HL-60/S4 (cell line): ENCODE measurements around the gene MED16.
"Not testable (repeated sequence)": the region's sequence is repeated elsewhere in the genome, so short reads cannot be mapped to it uniquely, and the experiment has no call there.

Experiments used
- in situ Hi-C: fragments of 300-500 bp; cut with MboI; formaldehyde crosslinking; loops from 2 replicates; pipeline ENCODE4 v1.14.3; 2022; ENCODE audit warnings: low sequenced_read_pairs

The MED16 gene

GRCh38 chr19:892243-892893, 619 bp downstream of the MED16 start:
- in situ Hi-C loops, result no loop called here

DNA sequence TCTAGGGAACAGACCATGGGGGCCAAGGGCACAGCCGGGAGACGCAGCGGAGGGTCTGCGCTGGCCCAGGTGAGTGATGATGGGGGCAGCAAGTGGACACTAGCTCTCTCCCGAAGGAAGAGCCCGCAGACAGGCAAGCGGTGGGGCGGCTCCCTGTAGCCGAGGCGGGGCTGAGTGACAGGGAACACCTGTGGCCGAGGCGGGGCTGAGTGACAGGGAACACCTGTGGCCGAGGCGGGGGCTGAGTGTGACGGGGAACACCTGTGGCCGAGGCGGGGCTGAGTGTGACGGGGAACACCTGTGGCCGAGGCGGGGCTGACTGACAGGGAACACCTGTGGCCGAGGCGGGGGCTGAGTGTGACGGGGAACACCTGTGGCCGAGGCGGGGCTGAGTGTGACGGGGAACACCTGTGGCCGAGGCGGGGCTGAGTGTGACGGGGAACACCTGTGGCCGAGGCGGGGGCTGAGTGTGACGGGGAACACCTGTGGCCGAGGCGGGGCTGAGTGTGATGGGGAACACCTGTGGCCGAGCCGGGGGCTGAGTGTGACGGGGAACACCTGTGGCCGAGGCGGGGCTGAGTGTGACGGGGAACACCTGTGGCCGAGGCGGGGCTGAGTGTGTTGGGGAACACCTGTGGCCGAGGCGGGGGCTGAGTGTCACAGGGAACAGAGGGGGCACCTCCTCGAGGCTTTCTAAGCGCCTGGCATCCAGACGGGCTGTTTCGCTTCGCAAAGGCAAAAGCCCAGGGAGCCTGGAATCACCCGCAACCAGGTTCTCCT, 1.4 kb downstream of the MED16 start:
- in situ Hi-C loops, result not testable (repeated sequence)

DNA sequence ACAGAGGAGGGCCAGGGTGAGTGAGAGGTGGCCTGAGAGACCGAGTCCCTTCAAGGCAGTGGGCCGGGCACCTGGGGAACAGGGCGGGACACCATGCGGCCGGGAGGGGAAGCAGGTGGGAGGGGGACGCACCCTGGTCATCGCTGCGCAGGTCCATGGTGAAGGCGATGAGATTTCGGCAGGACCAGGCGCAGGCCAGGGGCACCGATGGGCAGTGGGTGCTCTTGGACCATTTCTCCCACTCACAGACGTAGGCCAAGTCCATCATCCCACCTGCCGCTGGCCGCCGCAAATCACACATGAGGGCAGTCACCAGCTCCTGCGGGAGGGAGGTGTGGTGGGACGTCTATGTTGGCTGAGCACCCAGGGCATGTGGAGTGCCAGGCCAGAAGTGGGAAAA, 2.2 kb downstream of the MED16 start:
- in situ Hi-C loops, result no loop called here

GRCh38 chr19:889662-890295, 3.2 kb downstream of the MED16 start:
- in situ Hi-C loops, result no loop called here

DNA sequence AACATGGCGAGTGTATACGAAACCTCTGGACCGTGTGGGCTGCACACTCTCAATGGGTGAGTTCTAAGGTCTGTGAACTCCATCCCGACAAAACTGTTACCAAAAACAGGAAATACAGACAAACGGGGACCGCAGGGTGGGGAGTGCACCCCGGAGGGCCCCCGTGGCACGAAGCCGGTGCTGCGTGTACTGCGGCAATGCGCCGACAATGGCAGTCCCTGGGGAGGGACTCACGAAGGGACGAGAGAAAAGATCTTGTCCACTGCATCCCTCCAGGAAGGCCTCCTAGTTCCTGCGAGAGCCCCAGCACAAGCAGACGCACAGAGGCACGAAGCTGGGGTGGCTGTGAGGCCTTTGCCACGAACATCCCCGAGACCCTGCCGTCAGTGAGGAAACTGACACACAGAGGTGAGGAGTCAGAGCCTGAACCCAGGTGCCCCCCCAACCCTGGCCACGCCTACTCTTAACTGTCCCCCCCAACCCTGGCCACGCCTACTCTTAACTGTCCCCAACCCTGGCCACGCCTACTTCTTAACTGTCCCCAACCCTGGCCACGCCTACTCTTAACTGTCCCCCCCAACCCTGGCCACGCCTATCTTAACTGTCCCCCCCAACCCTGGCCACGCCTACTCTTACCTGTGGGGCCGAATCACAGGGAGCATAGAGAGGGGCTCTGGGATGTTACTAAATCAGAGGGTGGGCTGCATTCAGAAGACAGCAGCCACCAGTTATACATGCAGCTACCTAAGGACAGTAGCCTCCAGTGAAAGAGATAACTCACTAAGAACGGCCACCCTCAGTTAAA, 4.2 kb downstream of the MED16 start:
- in situ Hi-C loops, result no loop called here

GRCh38 chr19:887599-887998, 5.4 kb downstream of the MED16 start:
- in situ Hi-C loops, result no loop called here

DNA sequence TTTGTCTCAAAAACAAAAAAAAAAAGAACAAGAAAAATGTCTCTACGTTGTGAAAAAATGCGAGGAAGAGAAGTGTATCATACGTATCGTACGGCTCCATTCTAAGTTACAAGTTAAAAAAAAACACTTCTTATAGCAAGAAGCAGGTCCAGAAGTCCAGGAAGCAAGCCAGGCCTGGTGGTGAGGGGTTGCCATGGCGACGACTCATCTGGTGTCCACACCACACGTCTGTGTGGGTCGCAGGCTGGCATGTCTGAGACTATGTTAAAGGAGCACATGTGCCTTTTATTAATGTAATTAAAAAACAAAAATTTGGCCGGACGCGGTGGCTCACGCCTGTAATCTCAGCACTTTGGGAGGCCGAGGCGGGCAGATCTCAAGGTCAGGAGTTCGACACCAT, 5.9 kb downstream of the MED16 start:
- in situ Hi-C loops, result no loop called here

DNA sequence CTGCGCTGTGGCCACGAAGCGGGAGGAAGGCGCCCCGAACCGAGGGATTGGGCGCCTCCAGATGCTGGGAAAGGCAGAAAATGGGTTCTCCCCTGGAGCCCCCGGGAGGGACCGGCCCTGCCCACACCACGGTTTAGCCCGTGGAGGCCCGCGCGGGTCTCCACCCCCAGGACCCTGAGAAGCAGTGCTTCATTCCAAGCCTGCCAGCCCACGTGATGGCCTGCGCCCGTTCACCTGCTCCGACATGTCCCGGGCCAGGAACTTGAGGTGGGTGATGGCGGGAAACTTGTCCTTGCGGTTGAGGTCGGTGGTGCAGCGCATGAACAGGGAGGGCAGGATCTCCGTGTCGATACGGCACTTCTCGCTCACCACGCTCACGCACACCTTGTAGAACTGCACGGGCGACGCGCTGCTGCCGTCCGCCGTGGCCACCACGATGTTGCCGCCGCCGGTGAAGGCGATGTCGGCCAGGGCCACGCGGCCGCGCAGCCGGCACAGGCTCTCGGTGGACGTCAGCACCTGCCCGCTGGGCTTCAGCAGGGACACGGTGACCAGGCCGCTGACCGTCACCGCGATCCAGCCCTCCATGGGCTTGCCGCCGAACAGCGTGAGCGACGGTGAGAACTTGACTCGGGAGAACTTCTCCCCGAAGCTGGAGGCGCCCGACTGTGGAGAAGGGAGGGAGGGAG, 7.3 kb downstream of the MED16 start:
- in situ Hi-C loops, result no loop called here

DNA sequence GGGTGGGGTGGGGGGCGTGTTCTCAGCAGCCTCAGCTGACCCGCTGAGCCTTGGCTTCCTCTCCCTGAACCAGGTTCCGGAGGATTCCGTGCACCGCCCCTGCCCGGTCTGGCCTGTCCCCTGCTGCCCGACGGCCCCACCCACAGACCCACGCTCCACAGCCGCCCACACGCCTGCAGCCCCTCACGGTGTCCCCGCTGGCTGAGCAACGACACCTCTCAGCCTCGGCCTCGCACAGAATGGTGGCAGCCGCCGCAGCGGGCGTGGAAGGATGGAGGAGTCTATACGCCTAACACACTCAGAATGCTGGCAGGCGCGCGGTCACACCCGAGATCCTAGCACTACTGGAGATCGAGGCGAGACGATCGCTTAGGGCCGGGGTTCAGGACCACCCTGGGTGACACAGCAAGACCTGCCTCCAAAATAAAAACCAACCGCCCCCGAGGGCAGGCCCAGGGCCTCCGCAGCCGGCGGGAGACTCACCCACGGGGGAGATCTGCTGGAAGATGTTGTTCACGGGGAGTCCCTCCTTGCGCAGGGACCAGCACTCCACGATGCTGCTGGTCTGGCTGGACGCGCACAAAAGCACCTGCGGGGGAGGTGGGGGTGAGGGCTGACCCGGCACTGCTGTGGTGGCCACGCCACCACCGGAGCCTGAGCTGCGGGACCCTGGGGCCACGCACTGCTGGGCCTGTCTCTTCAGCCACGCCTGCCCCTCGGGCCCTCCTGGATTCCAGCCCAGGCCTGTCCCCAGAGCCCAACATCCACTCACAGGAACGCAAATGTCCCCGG, 8.4 kb downstream of the MED16 start:
- in situ Hi-C loops, result no loop called here

GRCh38 chr19:883661-884211, 9.3 kb downstream of the MED16 start:
- in situ Hi-C loops, result no loop called here

DNA sequence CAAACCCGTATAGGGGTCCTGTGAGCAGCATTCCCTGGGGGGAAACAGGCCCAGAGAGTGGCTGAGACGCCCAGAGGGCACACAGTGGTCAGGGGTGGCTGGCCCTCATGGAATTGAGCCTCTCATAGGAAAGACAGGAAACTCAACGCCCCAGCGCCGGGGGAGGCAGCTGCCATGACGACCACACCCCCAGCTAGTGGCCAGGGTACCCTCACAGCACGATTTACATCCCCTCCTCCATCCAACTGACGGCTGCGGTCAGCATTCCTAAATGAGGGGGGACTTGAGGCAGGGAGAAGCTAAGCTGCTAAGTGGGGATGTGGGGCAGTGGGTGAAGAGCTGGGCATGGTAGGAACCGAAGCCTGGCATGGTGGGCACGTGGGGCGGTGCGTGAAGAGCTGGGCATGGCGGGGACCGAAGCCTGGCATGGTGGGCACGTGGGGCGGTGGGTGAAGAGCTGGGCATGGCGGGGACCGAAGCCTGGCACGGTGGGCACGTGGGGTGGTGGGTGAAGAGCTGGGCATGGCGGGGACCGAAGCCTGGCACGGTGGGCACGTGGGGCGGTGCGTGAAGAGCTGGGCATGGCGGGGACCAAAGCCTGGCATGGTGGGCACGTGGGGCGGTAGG, 10.0 kb downstream of the MED16 start:
- in situ Hi-C loops, result no loop called here

DNA sequence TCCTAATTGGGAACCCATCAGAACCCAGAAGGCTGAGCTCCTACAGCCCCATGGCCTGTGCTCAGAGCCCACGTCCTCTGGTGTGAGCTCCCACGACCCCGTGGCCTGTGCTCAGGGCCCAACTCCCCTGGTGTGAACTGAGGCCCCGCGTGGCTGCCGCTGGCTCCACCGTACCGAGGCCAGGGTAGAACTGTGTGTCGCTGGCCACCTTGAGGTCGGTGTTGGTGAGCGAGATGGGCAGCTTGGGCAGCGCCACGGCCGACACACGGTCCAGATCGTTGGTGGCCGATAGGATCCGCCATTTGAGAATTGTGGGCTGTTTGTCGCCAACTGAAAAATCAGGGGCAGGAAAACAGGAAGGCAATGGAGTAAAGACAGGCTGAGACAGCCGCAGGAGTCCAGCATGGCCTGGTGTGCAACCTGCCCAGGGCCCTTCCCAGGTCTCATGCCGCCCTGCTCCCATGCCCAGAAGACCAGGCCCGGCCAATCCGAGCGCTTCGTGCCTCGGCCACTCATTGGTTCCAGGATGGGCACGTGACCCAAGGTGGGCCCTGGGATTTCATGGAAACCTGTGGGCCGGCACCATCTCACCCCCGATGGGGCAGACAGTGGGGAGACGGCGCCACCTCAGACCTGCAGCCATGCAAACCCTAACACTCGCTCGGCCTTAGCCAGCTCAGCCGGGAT, 11.5 kb downstream of the MED16 start:
- in situ Hi-C loops, result no loop called here

DNA sequence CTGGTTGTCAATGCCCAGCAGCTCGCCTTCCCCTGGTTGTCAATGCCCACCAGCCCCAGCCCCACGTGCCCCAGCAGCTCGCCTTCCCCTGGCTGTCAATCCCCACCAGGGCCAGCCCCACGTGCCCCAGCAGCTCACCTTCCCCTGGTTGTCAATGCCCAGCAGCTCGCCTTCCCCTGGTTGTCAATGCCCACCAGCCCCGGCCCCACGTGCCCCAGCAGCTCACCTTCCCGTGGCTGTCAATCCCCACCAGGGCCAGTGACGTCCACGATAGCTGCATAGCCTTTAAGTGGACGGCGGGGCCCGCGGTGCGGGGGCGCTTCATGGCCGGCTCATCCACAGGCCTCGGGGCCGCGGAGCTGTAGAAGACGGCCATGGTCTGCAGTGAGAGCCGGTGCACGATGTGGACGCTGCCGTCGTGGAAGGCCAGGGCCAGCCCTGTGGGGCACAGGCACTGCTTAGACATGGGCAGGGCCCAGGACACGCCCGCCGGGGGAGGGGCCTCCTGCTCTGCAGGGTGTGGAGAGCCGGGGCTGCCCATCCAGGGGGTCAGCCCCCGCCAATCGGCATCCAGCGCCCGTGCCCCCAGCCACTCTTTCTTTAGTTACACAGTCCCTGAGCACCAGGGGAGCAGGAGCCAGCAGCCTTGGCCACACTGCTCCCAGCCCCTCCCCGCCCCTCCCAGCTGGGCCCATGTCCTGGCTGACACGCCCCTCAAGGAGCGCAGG, 13.1 kb downstream of the MED16 start:
- in situ Hi-C loops, result no loop called here

- in situ Hi-C loops, result not testable (repeated sequence)
Measured at GRCh38 chr19:878751-879561, 14.0 kb downstream of the MED16 start.

DNA sequence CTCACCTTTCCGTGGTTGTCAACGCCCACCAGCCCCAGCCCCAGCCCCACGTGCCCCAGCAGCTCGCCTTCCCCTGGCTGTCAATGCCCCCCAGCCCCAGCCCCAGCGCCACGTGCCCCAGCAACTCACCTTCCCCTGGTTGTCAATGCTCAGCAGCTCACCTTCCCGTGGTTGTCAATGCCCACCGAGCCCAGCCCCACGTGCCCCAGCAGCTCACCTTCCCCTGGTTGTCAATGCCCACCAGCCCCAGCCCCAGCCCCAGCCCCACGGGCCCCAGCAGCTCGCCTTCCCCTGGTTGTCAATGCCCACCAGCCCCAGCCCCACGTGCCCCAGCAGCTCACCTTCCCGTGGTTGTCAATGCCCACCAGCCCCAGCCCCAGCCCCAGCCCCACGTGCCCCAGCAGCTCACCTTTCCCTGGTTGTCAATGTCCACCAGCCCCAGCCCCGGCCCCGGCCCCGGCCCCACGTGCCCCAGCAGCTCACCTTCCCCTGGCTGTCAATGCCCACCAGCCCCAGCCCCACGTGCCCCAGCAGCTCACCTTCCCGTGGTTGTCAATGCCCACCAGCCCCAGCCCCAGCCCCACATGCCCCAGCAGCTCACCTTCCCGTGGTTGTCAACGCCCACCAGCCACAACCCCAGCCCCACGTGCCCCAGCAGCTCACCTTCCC, 14.9 kb downstream of the MED16 start:
- in situ Hi-C loops, result not testable (repeated sequence)

DNA sequence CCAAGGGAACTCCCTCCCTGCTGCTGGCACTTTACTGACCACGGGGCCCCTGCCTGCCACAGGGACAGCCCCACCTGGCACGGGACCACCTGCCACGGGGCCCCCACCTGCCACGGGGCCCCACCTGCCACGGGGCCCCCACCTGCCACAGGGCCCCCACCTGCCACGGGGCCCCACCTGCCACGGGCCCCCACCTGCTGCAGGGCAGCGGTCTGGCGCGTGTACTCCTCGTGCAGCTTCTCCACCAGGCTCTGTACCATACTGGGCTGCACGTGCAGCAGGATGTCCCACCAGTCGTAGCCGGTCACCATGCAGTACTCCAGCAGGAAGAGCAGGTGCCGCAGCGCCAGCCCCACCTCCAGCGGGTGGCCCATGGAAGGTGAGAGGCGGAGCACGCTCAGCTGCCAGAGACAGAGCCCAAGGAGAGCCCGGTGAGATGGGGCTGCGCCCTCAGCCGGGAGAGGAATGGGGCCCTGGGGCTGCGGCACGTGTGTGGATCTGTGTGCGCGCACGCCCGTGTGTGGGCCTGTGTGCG, 16.1 kb downstream of the MED16 start:
- in situ Hi-C loops, result no loop called here
